Measurements from ENCODE around the gene ALPG. TPM values are rescaled to one million over a fixed set of nuclear protein-coding genes. Genes with fewer than 3 reads are reported as not detected.
"Not testable (repeated sequence)": the region's sequence is repeated elsewhere in the genome, so short reads cannot be mapped to it uniquely, and the experiment has no call there.

ALPG gene
- total RNA-seq, 1 donor from 2014 or later, result 2.4 TPM

DNA sequence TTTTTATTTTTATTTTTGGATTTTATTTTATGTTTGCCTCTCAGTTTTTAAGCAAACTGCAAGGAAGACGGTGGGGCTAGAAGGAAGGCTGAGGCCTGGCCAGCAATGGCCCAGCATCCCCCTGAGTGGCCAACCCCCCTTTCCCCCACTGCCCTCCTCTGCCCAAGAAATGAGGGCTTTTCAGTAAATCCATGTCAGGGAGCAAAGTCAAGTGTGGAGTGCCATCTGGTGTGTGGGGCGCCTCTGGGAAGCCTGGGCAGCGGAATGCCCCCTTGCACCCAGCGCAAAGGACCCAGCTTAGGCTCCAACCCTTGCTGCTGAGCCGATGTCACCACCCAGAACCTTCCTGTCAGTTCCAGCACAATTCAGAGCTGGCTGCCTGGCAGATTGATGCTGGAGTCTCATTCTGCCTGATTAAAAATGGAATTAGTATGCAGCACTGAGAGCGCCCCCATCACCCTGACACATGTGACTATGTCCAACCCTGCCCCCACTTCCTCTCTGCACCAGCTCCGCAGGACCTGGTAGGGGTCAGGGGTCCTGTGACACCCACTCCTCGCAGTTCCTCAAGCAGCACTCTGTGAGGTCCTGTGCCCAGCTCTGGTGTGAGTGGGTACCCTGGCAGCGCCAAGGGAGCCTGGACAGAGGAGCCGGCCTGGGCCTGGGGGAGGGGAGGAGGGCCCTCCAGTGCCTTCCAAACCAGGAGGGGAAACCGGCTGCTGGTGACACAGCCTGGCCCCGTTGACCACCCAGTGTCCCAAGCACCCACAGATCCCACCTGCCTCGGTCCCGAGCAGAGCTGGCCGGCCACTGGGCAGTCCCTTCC is 37.3 kb upstream of the ALPG start:
- no peak overlapping the region for H3K4me3 Mint-ChIP-seq (ENCODE audit: unreplicated experiment)
- TF ChIP-seq, protein P1, sequence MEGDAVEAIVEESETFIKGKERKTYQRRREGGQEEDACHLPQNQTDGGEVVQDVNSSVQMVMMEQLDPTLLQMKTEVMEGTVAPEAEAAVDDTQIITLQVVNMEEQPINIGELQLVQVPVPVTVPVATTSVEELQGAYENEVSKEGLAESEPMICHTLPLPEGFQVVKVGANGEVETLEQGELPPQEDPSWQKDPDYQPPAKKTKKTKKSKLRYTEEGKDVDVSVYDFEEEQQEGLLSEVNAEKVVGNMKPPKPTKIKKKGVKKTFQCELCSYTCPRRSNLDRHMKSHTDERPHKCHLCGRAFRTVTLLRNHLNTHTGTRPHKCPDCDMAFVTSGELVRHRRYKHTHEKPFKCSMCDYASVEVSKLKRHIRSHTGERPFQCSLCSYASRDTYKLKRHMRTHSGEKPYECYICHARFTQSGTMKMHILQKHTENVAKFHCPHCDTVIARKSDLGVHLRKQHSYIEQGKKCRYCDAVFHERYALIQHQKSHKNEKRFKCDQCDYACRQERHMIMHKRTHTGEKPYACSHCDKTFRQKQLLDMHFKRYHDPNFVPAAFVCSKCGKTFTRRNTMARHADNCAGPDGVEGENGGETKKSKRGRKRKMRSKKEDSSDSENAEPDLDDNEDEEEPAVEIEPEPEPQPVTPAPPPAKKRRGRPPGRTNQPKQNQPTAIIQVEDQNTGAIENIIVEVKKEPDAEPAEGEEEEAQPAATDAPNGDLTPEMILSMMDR (IDR thresholded peaks at IDR 0.05; ENCODE audit: partially characterized antibody, unreplicated experiment), result no peak
- no peaks in the 10 kb centered on the region for H3K36me3 Mint-ChIP-seq (ENCODE audit: unreplicated experiment)
- no peaks in the 10 kb centered on the region for H3K9me3 Mint-ChIP-seq (ENCODE audit: unreplicated experiment)
- H3K27me3 Mint-ChIP-seq (ENCODE audit: unreplicated experiment), result no peaks in the 10 kb centered on the region
- H3K4me1 Mint-ChIP-seq (ENCODE audit: low read depth, unreplicated experiment), result no peaks in the 10 kb centered on the region
- no peak for DNase-seq
- H3K27ac Mint-ChIP-seq (ENCODE audit: unreplicated experiment), result no peak overlapping the region

DNA sequence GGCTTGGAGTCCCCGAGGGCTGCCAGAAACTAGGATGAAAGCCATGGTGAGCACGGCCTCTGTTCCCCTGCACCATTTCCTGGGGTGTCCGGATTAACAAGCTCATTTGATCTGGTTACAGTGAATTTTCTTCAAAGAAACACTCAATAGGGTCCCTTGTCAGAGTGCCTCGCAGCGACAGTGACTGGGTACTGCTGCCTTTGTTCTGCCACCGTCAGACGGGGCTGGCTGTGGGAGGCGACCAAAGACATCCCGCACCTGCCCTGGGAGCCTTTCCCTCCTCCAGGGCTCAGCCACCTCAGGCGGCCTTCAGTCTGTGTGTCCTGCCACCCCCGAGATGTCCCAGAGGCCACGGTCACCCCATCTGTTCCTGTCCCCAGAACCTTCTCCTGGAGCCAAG is 36.6 kb upstream of the ALPG start:
- H3K9me3 Mint-ChIP-seq (ENCODE audit: unreplicated experiment); H3K36me3 Mint-ChIP-seq (ENCODE audit: unreplicated experiment); H3K27me3 Mint-ChIP-seq (ENCODE audit: unreplicated experiment); H3K4me3 Mint-ChIP-seq (ENCODE audit: unreplicated experiment); DNase-seq; H3K4me1 Mint-ChIP-seq (ENCODE audit: low read depth, unreplicated experiment); H3K27ac Mint-ChIP-seq (ENCODE audit: unreplicated experiment): not testable (repeated sequence)

DNA sequence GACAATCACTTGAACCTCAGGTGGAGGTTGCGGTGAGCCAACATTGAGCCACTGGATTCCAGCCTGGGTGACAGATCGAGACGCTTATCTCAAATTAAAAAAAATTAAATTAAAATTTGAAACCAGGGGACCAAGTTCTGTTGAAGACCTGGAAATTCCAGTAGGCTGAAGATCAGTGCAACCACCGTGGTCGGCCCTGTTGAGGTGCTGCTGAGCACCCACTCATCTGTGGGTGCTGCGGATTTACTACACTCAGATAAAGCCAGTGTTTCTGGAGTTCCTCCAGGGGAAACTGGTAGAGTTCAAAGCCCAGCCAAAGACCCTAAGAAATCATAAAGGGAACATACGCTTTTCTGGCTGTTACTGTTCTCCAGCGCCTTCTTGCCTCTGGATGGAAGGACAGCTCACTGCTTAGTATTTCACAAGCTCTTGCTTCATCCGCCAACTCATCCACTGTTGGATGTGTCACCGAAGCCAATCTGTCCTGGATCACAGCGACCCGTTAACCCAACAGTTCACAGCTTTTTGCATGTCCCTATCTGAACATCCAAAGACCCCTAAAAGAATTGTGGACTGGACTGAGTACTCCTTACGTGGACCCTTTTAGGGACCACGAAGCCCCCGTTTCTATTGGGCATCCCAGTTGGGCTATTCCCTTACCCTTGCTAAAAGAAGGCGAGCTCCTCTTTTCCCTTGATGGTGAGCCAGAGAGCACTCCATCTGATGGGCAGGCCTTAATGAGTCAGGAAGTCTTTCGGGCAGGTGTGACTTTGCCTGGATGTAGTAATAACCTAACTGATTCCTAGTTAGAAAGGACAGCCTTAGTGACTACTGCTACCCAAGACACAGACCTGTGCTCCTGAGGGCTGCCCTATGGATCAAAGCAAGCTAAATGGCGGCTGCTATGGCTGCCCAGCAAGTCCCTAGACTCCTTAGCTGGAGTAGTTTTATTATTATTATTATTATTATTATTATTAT is 34.1 kb upstream of the ALPG start:
- Mint-ChIP-seq H3K4me1 (ENCODE audit: low read depth, unreplicated experiment) (no peaks in the 10 kb centered on the region), H3K27me3 (ENCODE audit: unreplicated experiment) (no peaks in the 10 kb centered on the region), H3K9me3 (ENCODE audit: unreplicated experiment) (peaks cover 3% of the 10 kb centered on the region), H3K36me3 (ENCODE audit: unreplicated experiment) (no peaks in the 10 kb centered on the region), H3K27ac (ENCODE audit: unreplicated experiment) (no peak overlapping the region), H3K4me3 (ENCODE audit: unreplicated experiment) (no peak overlapping the region)
- TF ChIP-seq, protein P1 (IDR thresholded peaks at IDR 0.05; ENCODE audit: partially characterized antibody, unreplicated experiment), result no peak
- no peak for DNase-seq

DNA sequence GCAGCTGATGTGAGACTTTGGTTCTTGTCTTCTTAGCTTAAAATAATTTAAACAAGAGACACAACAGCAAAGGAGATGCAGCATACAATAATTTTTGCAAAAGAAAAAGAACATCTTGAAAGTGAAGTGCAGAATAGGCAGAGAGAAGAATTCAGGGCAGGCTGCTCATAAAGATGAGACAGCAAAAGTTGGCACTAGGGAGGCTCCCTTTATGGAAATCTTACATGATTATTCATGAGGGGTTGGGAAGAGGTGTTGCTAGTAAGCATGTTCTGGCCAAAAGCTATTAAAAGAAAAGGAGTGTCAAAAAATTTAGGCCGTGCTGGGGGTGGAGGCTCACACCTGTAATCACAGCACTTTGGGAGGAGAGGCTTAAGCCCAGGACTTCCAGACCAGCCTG is 32.3 kb upstream of the ALPG start:
- Mint-ChIP-seq H3K36me3 (ENCODE audit: unreplicated experiment) (no peaks in the 10 kb centered on the region), H3K4me3 (ENCODE audit: unreplicated experiment) (no peak overlapping the region), H3K9me3 (ENCODE audit: unreplicated experiment) (peaks cover 3% of the 10 kb centered on the region), H3K27ac (ENCODE audit: unreplicated experiment) (no peak overlapping the region), H3K27me3 (ENCODE audit: unreplicated experiment) (no peaks in the 10 kb centered on the region), H3K4me1 (ENCODE audit: low read depth, unreplicated experiment) (no peaks in the 10 kb centered on the region)
- no peak for DNase-seq
- TF ChIP-seq, protein P1 (IDR thresholded peaks at IDR 0.05; ENCODE audit: partially characterized antibody, unreplicated experiment), result no peak

DNA sequence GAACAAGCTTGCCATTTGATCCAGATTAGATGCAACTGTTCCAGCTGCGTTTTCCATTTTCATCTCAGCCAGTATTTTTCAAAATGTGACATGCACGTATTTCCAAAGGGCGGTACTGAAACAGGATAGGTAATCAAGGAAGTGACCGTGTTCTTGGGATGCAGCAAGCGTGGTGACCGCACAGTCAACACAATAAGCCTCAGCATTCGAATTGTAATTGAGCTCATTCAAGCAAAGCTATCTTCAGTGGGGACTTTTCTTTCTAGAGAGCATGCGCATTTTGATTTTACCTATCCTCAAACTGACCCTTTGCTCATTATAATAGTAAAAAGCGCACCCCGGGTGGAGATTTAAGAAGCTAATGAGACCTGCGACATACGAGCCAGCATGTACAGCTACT is 31.5 kb upstream of the ALPG start:
- DNase-seq, result no peak
- Mint-ChIP-seq H3K4me1 (ENCODE audit: low read depth, unreplicated experiment) (no peaks in the 10 kb centered on the region), H3K4me3 (ENCODE audit: unreplicated experiment) (no peak overlapping the region), H3K27me3 (ENCODE audit: unreplicated experiment) (no peaks in the 10 kb centered on the region), H3K27ac (ENCODE audit: unreplicated experiment) (no peak overlapping the region), H3K9me3 (ENCODE audit: unreplicated experiment) (peaks cover 3% of the 10 kb centered on the region), H3K36me3 (ENCODE audit: unreplicated experiment) (no peaks in the 10 kb centered on the region)
- TF ChIP-seq, protein P1 (IDR thresholded peaks at IDR 0.05; ENCODE audit: partially characterized antibody, unreplicated experiment), result no peak

Measured in glutamatergic neuron (in vitro differentiated cells).